GM19463 (cell line): ENCODE results near the gene SAE1.

Source experiments
- ATAC-seq: cut with Tn5 transposase; IDR thresholded peaks from one replicate; pipeline ENCODE4 v1.9.1; 2021; ENCODE audit warnings: mild to moderate bottlenecking, moderate library complexity; ENCODE audit not compliant: unreplicated experiment

The SAE1 gene

GRCh38 chr19:47209319-47210179, 78.9 kb downstream of the SAE1 start:
- ATAC-seq, result no peak

- ATAC-seq, result no peak
Measured at GRCh38 chr19:47210180-47210490, 79.5 kb downstream of the SAE1 start.

- ATAC-seq, result no peak
Measured at GRCh38 chr19:47210689-47211316, 80.2 kb downstream of the SAE1 start.

GRCh38 chr19:47215581-47215980, 84.9 kb downstream of the SAE1 start:
- no peak for ATAC-seq

- ATAC-seq, result no peak
Measured at GRCh38 chr19:47221080-47221841, 90.6 kb downstream of the SAE1 start.

- ATAC-seq, result no peak
Measured at GRCh38 chr19:47221890-47222289, 91.3 kb downstream of the SAE1 start.

GRCh38 chr19:47225746-47226425, 95.3 kb downstream of the SAE1 start:
- ATAC-seq, result peak; percentile 36

GRCh38 chr19:47226426-47227351, 96.1 kb downstream of the SAE1 start:
- ATAC-seq, result peak; percentile 9

GRCh38 chr19:47227352-47228167, 96.9 kb downstream of the SAE1 start:
- ATAC-seq, result no peak

- no peak for ATAC-seq
Measured at GRCh38 chr19:47228168-47228936, 97.7 kb downstream of the SAE1 start.

- ATAC-seq, result no peak
Measured at GRCh38 chr19:47228937-47229675, 98.5 kb downstream of the SAE1 start.

GRCh38 chr19:47229676-47230053, 99.0 kb downstream of the SAE1 start:
- no peak for ATAC-seq

- ATAC-seq, result no peak
Measured at GRCh38 chr19:47230054-47230920, 99.7 kb downstream of the SAE1 start.

- ATAC-seq, result no peak
Measured at GRCh38 chr19:47230921-47231214, 100.2 kb downstream of the SAE1 start, which contains the start of gene BBC3. BBC3 (minus strand) TSS chr19:47231199; CDS start chr19:47228431, 2,768 bp downstream.

- ATAC-seq, result peak; percentile 31
Measured at GRCh38 chr19:47231215-47232054, 100.8 kb downstream of the SAE1 start.
